NCI-H510A treated with DMSO at 0.1 percent for 48 hours (cell line): ENCODE measurements around the gene PTPRCAP.
A peak's percentile ranks its signal among the peaks of the same experiment; 100 is the strongest.

Experiments
- DNase-seq: peaks from one replicate; lab custom pipeline; 2025; lab: John Stamatoyannopoulos, UW

PTPRCAP gene

GRCh38 chr11:67465189-67465510, 27.7 kb upstream of the PTPRCAP start:
- no peak for DNase-seq

- DNase-seq: peak; percentile 49
Measured at GRCh38 chr11:67464411-67465188, 27.1 kb upstream of the PTPRCAP start.

- no peak for DNase-seq
Measured at GRCh38 chr11:67463680-67464410, 26.4 kb upstream of the PTPRCAP start.

GRCh38 chr11:67463186-67463585, 25.7 kb upstream of the PTPRCAP start:
- DNase-seq: no peak

GRCh38 chr11:67458266-67458665, 20.8 kb upstream of the PTPRCAP start:
- DNase-seq: no peak

- no peak for DNase-seq
Measured at GRCh38 chr11:67457453-67457852, 20.0 kb upstream of the PTPRCAP start.

GRCh38 chr11:67456068-67456705, 18.7 kb upstream of the PTPRCAP start:
- DNase-seq: no peak

- no peak for DNase-seq
Measured at GRCh38 chr11:67455054-67455453, 17.6 kb upstream of the PTPRCAP start, which contains the start of gene CABP4. Gene CABP4, plus strand, starts transcription at chr11:67455354. Its CDS starts 70 bp downstream, at chr11:67455424.

GRCh38 chr11:67453816-67454732, 16.6 kb upstream of the PTPRCAP start:
- no peak for DNase-seq

GRCh38 chr11:67452141-67452952, 14.9 kb upstream of the PTPRCAP start, which contains the start of gene GPR152:
Gene GPR152, minus strand, starts transcription at chr11:67452729. Its CDS starts 5 bp downstream, at chr11:67452724.
- no peak for DNase-seq

- DNase-seq: no peak
Measured at GRCh38 chr11:67451658-67451976, 14.1 kb upstream of the PTPRCAP start.

- no peak for DNase-seq
Measured at GRCh38 chr11:67450796-67451657, 13.5 kb upstream of the PTPRCAP start.

- peak; percentile 68 for DNase-seq
Measured at GRCh38 chr11:67449116-67449844, 11.8 kb upstream of the PTPRCAP start.

- no peak for DNase-seq
Measured at GRCh38 chr11:67448220-67448609, 10.7 kb upstream of the PTPRCAP start.

- no peak for DNase-seq
Measured at GRCh38 chr11:67445515-67445914, 8.0 kb upstream of the PTPRCAP start.

GRCh38 chr11:67442504-67443404, 5.3 kb upstream of the PTPRCAP start:
- no peak for DNase-seq

- DNase-seq: no peak
Measured at GRCh38 chr11:67441731-67442351, 4.4 kb upstream of the PTPRCAP start.

- no peak for DNase-seq
Measured at GRCh38 chr11:67441098-67441563, 3.6 kb upstream of the PTPRCAP start.
